IMR-90 (cell line): Measurements from ENCODE around the gene LRRC73. TPM values are rescaled to one million over a fixed set of nuclear protein-coding genes. Genes with fewer than 3 reads are reported as not detected.

Experiments used
- ATAC-seq: fragments of 200-7000 bp; cut with Tn5 transposase; 2 replicates; pipeline ENCODE4 v1.9.1; 2020; ENCODE audit warnings: low read depth, mild to moderate bottlenecking, moderate library complexity
- BruUV-seq: library from RNA; stranded (reverse); fragments of 400-500 nt; replicated peaks from 2 replicates; lab custom pipeline; 2021; lab: Mats Ljungman, UMichigan
- CTCF ChIA-PET: fragments of 300-600 bp; formaldehyde crosslinking; extraction: SDS; loops from one replicate; lab custom pipeline; 2021; ENCODE audit warnings: antibody characterized with exemption; lab: Yijun Ruan, JAX
- POLR2A ChIA-PET: fragments of 300-600 bp; sonication (Branson Sonifier 250); formaldehyde crosslinking; loops from one replicate; lab custom pipeline; 2022; ENCODE audit warnings: antibody characterized with exemption; ENCODE audit not compliant: unreplicated experiment; lab: Charles Lee
- DNase-seq: peaks from one replicate; pipeline ENCODE4 v3.0.0; 2013
- H2AFZ ChIP-seq: replicated peaks from 2 replicates; pipeline ENCODE3; 2013; ENCODE audit warnings: low read length, mild to moderate bottlenecking; ENCODE audit not compliant: poor library complexity
- H2AK5ac ChIP-seq: 2 replicates; pipeline ENCODE4 v1.6.1; 2013; ENCODE audit warnings: low read depth, low read length, inconsistent platforms
- H2AK9ac ChIP-seq: replicated peaks from 2 replicates; pipeline ENCODE3; 2013; ENCODE audit warnings: mild to moderate bottlenecking, low read depth, low read length, moderate library complexity; ENCODE audit not compliant: poor library complexity
- H2BK120ac ChIP-seq: 2 replicates; pipeline ENCODE4 v1.6.1; 2013; ENCODE audit warnings: low read depth, low read length, inconsistent platforms
- H2BK15ac ChIP-seq: 3 replicates; pipeline ENCODE4 v1.6.1; 2013; ENCODE audit warnings: low read depth, low read length, inconsistent platforms
- H2BK20ac ChIP-seq: 2 replicates; pipeline ENCODE4 v1.6.1; 2013; ENCODE audit warnings: low read depth, mild to moderate bottlenecking, inconsistent platforms, low read length, moderate library complexity
- H2BK5ac ChIP-seq: 2 replicates; pipeline ENCODE4 v1.6.1; 2013; ENCODE audit warnings: mild to moderate bottlenecking, low read depth, low read length, inconsistent platforms; ENCODE audit not compliant: poor library complexity, severe bottlenecking
- H3K14ac ChIP-seq: replicated peaks from 2 replicates; pipeline ENCODE4 v1.6.1; 2013; ENCODE audit warnings: low read depth, low read length, inconsistent platforms
- H3K18ac ChIP-seq: 2 replicates; pipeline ENCODE4 v1.6.1; 2013; ENCODE audit warnings: low read depth, low read length, control low read depth
- H3K23ac ChIP-seq: 2 replicates; pipeline ENCODE4 v1.6.1; 2013; ENCODE audit warnings: low read depth, low read length, inconsistent platforms
- H3K27ac ChIP-seq: 2 replicates; pipeline ENCODE4 v1.5.1; 2013; ENCODE audit warnings: mild to moderate bottlenecking, control low read depth, low read length; ENCODE audit not compliant: insufficient read depth
- H3K27me3 ChIP-seq: 2 replicates; pipeline ENCODE4 v1.6.1; 2013; ENCODE audit warnings: low read length; ENCODE audit not compliant: control insufficient read depth, insufficient read depth
- H3K36me3 ChIP-seq: 2 replicates; pipeline ENCODE4 v1.6.1; 2013; ENCODE audit warnings: low read length, mixed read lengths; ENCODE audit not compliant: control insufficient read depth, insufficient read depth
- H3K4ac ChIP-seq: 2 replicates; pipeline ENCODE4 v1.6.1; 2013; ENCODE audit warnings: low read depth, low read length, inconsistent platforms
- H3K4me1 ChIP-seq: 2 replicates; pipeline ENCODE4 v1.6.1; 2013; ENCODE audit warnings: low read length, mixed read lengths; ENCODE audit not compliant: control insufficient read depth, insufficient read depth
- H3K4me2 ChIP-seq: 2 replicates; pipeline ENCODE4 v1.6.1; 2013; ENCODE audit warnings: low read depth, mild to moderate bottlenecking, control low read depth, low read length, moderate library complexity
- H3K4me3 ChIP-seq: 2 replicates; pipeline ENCODE4 v1.5.1; 2013; ENCODE audit warnings: low read depth, mild to moderate bottlenecking, control low read depth, low read length, moderate library complexity; ENCODE audit not compliant: insufficient read depth
- H3K56ac ChIP-seq: 2 replicates; pipeline ENCODE4 v1.6.1; 2013; ENCODE audit warnings: low read length, inconsistent platforms; ENCODE audit not compliant: insufficient read depth; ENCODE audit errors: extremely low read depth
- H3K79me1 ChIP-seq, 2 experiments: 2 replicates each; pipeline ENCODE4 v1.6.1; 2013; ENCODE audit warnings: low read length in 2 of 2, inconsistent platforms in 1 of 2, low read depth in 1 of 2
- H3K9ac ChIP-seq: 2 replicates; pipeline ENCODE4 v1.6.1; 2013; ENCODE audit warnings: low read depth, low read length, control low read depth
- H3K9me1 ChIP-seq: 2 replicates; pipeline ENCODE4 v1.6.1; 2013; ENCODE audit warnings: low read length, inconsistent platforms; ENCODE audit not compliant: insufficient read depth
- H3K9me3 ChIP-seq: 2 replicates; pipeline ENCODE4 v1.6.1; 2013; ENCODE audit warnings: low read length; ENCODE audit not compliant: control insufficient read depth, insufficient read depth
- H4K20me1 ChIP-seq: 2 replicates; pipeline ENCODE4 v1.6.1; 2013; ENCODE audit warnings: low read length, inconsistent platforms; ENCODE audit not compliant: insufficient read depth
- H4K5ac ChIP-seq: 2 replicates; pipeline ENCODE4 v1.6.1; 2013; ENCODE audit warnings: mild to moderate bottlenecking, low read depth, low read length, control low read depth
- H4K8ac ChIP-seq, 2 experiments: 2 replicates each; pipeline ENCODE4 v1.6.1; 2013; ENCODE audit warnings: low read depth in 2 of 2, low read length in 2 of 2, control low read depth in 1 of 2, inconsistent platforms in 1 of 2
- H4K91ac ChIP-seq: 2 replicates; pipeline ENCODE4 v1.6.1; 2013; ENCODE audit warnings: low read depth, low read length, inconsistent platforms; ENCODE audit not compliant: insufficient read depth
- BHLHE40 ChIP-seq: fragments of 150-350 bp; IDR thresholded peaks from 2 replicates; pipeline ENCODE4 v1.6.1; 2016; ENCODE audit warnings: mild to moderate bottlenecking, low read depth, low read length
- CEBPB ChIP-seq: IDR thresholded peaks from 2 replicates; pipeline ENCODE4 v1.6.1; 2012; ENCODE audit warnings: low read depth, low read length, improper control_type of control experiment
- CHD1 ChIP-seq: IDR thresholded peaks from 2 replicates; pipeline ENCODE4 v1.6.1; 2012; ENCODE audit warnings: low read depth, low read length, improper control_type of control experiment
- FOS ChIP-seq: fragments of 150-350 bp; IDR thresholded peaks from 2 replicates; pipeline ENCODE4 v1.6.1; 2016; ENCODE audit warnings: low read depth, low read length
- MAFK ChIP-seq: IDR thresholded peaks from 2 replicates; pipeline ENCODE4 v1.6.1; 2012; ENCODE audit warnings: low read depth, low read length, improper control_type of control experiment
- MAZ ChIP-seq: IDR thresholded peaks from 2 replicates; pipeline ENCODE4 v1.6.1; 2012; ENCODE audit warnings: low read depth, mild to moderate bottlenecking, low read length, improper control_type of control experiment, moderate library complexity, borderline replicate concordance
- MXI1 ChIP-seq: IDR thresholded peaks from 2 replicates; pipeline ENCODE4 v1.6.1; 2012; ENCODE audit warnings: low read depth, mild to moderate bottlenecking, low read length, moderate library complexity, borderline replicate concordance
- NFE2L2 ChIP-seq: fragments of 150-350 bp; IDR thresholded peaks from 2 replicates; pipeline ENCODE4 v1.6.1; 2016; ENCODE audit warnings: low read depth, mild to moderate bottlenecking, low read length
- POLR2A ChIP-seq: IDR thresholded peaks from 2 replicates; pipeline ENCODE4 v1.6.1; 2012; ENCODE audit warnings: mild to moderate bottlenecking, low read depth, low read length
- RAD21 ChIP-seq: IDR thresholded peaks from 2 replicates; pipeline ENCODE4 v1.6.1; 2012; ENCODE audit warnings: low read length, improper control_type of control experiment
- RCOR1 ChIP-seq: IDR thresholded peaks from 2 replicates; pipeline ENCODE4 v1.6.1; 2012; ENCODE audit warnings: mild to moderate bottlenecking, low read length, improper control_type of control experiment; ENCODE audit not compliant: insufficient replicate concordance
- RFX5 ChIP-seq: IDR thresholded peaks from 2 replicates; pipeline ENCODE4 v1.8.0; 2012; ENCODE audit warnings: low read depth, mild to moderate bottlenecking, low read length, moderate library complexity
- SMC3 ChIP-seq: fragments of 150-350 bp; IDR thresholded peaks from 2 replicates; pipeline ENCODE4 v1.6.1; 2016; ENCODE audit warnings: low read depth, mild to moderate bottlenecking, antibody characterized with exemption, low read length, moderate library complexity
- USF2 ChIP-seq: fragments of 150-350 bp; IDR thresholded peaks from 2 replicates; pipeline ENCODE4 v1.6.1; 2017; ENCODE audit warnings: mild to moderate bottlenecking, antibody characterized with exemption, low read length, low read depth
- WGBS, 2 experiments: methylation state at CpG; one replicate each; pipeline versions ENCODE4 v1.1.5 to v1.1.7; 2013; ENCODE audit warnings: missing lambda C conversion rate in 2 of 2; ENCODE audit not compliant: insufficient read length in 1 of 2; ENCODE audit errors: extremely low coverage in 2 of 2; 5-methylcytosine and 5-hydroxymethylcytosine counted together
- dilution Hi-C: fragments of 300-500 bp; cut with HindIII; formaldehyde crosslinking; loops from one replicate; pipeline ENCODE4 v1.14.3; 2018; ENCODE audit warnings: low sequenced_read_pairs; ENCODE audit not compliant: unreplicated experiment
- in situ Hi-C: fragments of 300-500 bp; cut with MboI; formaldehyde crosslinking; loops from 3 replicates; pipeline ENCODE4 v1.14.3; 2019; ENCODE audit warnings: low sequenced_read_pairs, inconsistent platforms, mixed read lengths
- intact Hi-C: fragments of 100-400 bp; cut with micrococcal nuclease; formaldehyde crosslinking; loops from 2 replicates; pipeline ENCODE4 v1.10.0; 2022
- polyA plus RNA-seq, 3 experiments: library from polyadenylated mRNA; depleted of rRNA; stranded (reverse); fragments of >200 nt; gene quantifications; 2 replicates each; pipeline ENCODE4 v1.2.3, GENCODE V29; 2012; ENCODE audit warnings: low replicate concordance in 1 of 3
- total RNA-seq: library from RNA; depleted of rRNA; stranded (reverse); fragments of >200 nt; gene quantifications from 2 replicates; pipeline ENCODE4 v1.2.3, GENCODE V29; 2012
- TF ChIP-seq, protein P1 (sequence below): fragments of 150-350 bp; IDR thresholded peaks from 2 replicates; pipeline ENCODE4 v1.6.1; 2016; ENCODE audit warnings: low read depth, mild to moderate bottlenecking, low read length, moderate library complexity, borderline replicate concordance
- TF ChIP-seq, protein P2 (sequence below): conservative IDR thresholded peaks from 2 replicates; pipeline ENCODE4 v1.5.1; 2012; ENCODE audit warnings: mild to moderate bottlenecking, low read depth, low read length, improper control_type of control experiment

The LRRC73 gene
- total and polyA plus RNA-seq, 2 of the 4 experiments (the other 2 are of a cell fraction): under 0.01 to 0.31 TPM

GRCh38 chr6:43461936-43462335 is 48.2 kb downstream of the LRRC73 start:
- H3K27me3 ChIP-seq: peaks cover 20% of the 10 kb centered on the region
- H2AFZ ChIP-seq: no peak overlapping the region
- H2BK5ac ChIP-seq: no peak overlapping the region
- no peaks in the 10 kb centered on the region for H4K20me1 ChIP-seq
- H3K4me1 ChIP-seq: no peaks in the 10 kb centered on the region
- H3K4me2 ChIP-seq: no peak overlapping the region
- no peak overlapping the region for H2BK120ac ChIP-seq
- no peak overlapping the region for H4K5ac ChIP-seq
- H3K9me3 ChIP-seq: no peaks in the 10 kb centered on the region; the same call in 1 of the 2 replicates
- H4K91ac ChIP-seq: no peak overlapping the region
- no peak overlapping the region for H3K23ac ChIP-seq
- ATAC-seq (no peak), DNase-seq (no peak)
- BruUV-seq: no TSS peak
- H3K9me1 ChIP-seq: no peaks in the 10 kb centered on the region
- H3K14ac ChIP-seq: no peak overlapping the region
- no peak for TF ChIP-seq NFE2L2
- no peak for TF ChIP-seq MXI1
- TF ChIP-seq SMC3: no peak
- TF ChIP-seq RFX5: no peak
- no peak for TF ChIP-seq MAFK
- no peak for TF ChIP-seq RCOR1
- no peak for TF ChIP-seq BHLHE40
- TF ChIP-seq CHD1: no peak
- no peak for TF ChIP-seq USF2
- TF ChIP-seq, protein P1, sequence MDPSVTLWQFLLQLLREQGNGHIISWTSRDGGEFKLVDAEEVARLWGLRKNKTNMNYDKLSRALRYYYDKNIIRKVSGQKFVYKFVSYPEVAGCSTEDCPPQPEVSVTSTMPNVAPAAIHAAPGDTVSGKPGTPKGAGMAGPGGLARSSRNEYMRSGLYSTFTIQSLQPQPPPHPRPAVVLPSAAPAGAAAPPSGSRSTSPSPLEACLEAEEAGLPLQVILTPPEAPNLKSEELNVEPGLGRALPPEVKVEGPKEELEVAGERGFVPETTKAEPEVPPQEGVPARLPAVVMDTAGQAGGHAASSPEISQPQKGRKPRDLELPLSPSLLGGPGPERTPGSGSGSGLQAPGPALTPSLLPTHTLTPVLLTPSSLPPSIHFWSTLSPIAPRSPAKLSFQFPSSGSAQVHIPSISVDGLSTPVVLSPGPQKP: no peak
- no peak for TF ChIP-seq CEBPB
- TF ChIP-seq, protein P2, sequence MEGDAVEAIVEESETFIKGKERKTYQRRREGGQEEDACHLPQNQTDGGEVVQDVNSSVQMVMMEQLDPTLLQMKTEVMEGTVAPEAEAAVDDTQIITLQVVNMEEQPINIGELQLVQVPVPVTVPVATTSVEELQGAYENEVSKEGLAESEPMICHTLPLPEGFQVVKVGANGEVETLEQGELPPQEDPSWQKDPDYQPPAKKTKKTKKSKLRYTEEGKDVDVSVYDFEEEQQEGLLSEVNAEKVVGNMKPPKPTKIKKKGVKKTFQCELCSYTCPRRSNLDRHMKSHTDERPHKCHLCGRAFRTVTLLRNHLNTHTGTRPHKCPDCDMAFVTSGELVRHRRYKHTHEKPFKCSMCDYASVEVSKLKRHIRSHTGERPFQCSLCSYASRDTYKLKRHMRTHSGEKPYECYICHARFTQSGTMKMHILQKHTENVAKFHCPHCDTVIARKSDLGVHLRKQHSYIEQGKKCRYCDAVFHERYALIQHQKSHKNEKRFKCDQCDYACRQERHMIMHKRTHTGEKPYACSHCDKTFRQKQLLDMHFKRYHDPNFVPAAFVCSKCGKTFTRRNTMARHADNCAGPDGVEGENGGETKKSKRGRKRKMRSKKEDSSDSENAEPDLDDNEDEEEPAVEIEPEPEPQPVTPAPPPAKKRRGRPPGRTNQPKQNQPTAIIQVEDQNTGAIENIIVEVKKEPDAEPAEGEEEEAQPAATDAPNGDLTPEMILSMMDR: no peak
- TF ChIP-seq MAZ: no peak
- no peak for TF ChIP-seq RAD21
- TF ChIP-seq POLR2A: no peak
- TF ChIP-seq FOS: no peak
- no peak overlapping the region for H2AK9ac ChIP-seq
- no peak overlapping the region for H2BK15ac ChIP-seq
- no peak overlapping the region for H2AK5ac ChIP-seq
- no peak overlapping the region for H3K4ac ChIP-seq
- H3K56ac ChIP-seq: no peak overlapping the region
- H3K9ac ChIP-seq: no peak overlapping the region
- dilution Hi-C loops: no loop called here
- intact Hi-C loops: no loop called here
- in situ Hi-C loops: loop anchor here (5.0 kb wide), 1 partner anchor 35 kb away; no protein-coding TSS in a partner anchor
- H3K36me3 ChIP-seq: no peaks in the 10 kb centered on the region
- H3K18ac ChIP-seq: no peak overlapping the region
- no peak overlapping the region for H3K4me3 ChIP-seq
- no peak overlapping the region for H4K8ac ChIP-seq
- ChIA-PET CTCF (no interaction called here), POLR2A (no interaction called here)
- 46% methylated on average over 4 of the region's 5 CpGs; no CpG with 5 or more reads in 1 of the 2 experiments for WGBS, 2 experiments
- no peaks in the 10 kb centered on the region for H3K79me1 ChIP-seq
- no peak overlapping the region for H3K27ac ChIP-seq
- no peak overlapping the region for H2BK20ac ChIP-seq
